ENCODE results near the gene XYLT1.

DNA sequence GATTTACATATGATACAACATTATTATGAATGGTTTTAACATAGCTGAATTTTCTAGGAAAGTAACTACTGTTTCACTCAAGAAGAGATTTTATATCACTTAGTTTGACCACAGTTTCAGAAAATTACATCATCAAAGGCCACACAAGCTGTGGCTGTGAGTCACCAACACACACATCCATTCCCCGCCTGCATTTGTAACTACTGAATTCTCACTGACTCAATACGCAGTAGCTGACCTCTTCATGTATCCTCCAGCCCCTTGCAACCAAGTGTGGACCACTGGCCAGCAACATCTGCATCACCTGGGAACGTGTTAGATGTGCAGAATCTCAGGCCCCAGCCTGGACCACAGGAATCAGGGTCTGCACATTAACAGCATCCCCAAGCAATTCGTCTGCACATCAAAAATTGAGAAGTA is 197.6 kb downstream of the XYLT1 start:
- TF ChIP-seq, protein P1, sequence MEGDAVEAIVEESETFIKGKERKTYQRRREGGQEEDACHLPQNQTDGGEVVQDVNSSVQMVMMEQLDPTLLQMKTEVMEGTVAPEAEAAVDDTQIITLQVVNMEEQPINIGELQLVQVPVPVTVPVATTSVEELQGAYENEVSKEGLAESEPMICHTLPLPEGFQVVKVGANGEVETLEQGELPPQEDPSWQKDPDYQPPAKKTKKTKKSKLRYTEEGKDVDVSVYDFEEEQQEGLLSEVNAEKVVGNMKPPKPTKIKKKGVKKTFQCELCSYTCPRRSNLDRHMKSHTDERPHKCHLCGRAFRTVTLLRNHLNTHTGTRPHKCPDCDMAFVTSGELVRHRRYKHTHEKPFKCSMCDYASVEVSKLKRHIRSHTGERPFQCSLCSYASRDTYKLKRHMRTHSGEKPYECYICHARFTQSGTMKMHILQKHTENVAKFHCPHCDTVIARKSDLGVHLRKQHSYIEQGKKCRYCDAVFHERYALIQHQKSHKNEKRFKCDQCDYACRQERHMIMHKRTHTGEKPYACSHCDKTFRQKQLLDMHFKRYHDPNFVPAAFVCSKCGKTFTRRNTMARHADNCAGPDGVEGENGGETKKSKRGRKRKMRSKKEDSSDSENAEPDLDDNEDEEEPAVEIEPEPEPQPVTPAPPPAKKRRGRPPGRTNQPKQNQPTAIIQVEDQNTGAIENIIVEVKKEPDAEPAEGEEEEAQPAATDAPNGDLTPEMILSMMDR (IDR thresholded peaks at IDR 0.05; ENCODE audit: poor library complexity, severe bottlenecking), result no peak
- TF ChIP-seq POLR2AphosphoS5 (IDR thresholded peaks at IDR 0.05) (no peak), EZH2 (IDR thresholded peaks at IDR 0.05; ENCODE audit: borderline replicate concordance, insufficient read depth, low read length, poor library complexity, severe bottlenecking) (no peak), EP300 (conservative IDR thresholded peaks at IDR 0.05; ENCODE audit: poor library complexity, severe bottlenecking) (no peak), MXI1 (conservative IDR thresholded peaks at IDR 0.05; ENCODE audit: poor library complexity, severe bottlenecking) (no peak), TAF1 (IDR thresholded peaks at IDR 0.05; ENCODE audit: low read depth) (no peak), RAD21 (conservative IDR thresholded peaks at IDR 0.05) (no peak), SMC3 (conservative IDR thresholded peaks at IDR 0.05; ENCODE audit: poor library complexity) (no peak)
- TF ChIP-seq, protein P2, sequence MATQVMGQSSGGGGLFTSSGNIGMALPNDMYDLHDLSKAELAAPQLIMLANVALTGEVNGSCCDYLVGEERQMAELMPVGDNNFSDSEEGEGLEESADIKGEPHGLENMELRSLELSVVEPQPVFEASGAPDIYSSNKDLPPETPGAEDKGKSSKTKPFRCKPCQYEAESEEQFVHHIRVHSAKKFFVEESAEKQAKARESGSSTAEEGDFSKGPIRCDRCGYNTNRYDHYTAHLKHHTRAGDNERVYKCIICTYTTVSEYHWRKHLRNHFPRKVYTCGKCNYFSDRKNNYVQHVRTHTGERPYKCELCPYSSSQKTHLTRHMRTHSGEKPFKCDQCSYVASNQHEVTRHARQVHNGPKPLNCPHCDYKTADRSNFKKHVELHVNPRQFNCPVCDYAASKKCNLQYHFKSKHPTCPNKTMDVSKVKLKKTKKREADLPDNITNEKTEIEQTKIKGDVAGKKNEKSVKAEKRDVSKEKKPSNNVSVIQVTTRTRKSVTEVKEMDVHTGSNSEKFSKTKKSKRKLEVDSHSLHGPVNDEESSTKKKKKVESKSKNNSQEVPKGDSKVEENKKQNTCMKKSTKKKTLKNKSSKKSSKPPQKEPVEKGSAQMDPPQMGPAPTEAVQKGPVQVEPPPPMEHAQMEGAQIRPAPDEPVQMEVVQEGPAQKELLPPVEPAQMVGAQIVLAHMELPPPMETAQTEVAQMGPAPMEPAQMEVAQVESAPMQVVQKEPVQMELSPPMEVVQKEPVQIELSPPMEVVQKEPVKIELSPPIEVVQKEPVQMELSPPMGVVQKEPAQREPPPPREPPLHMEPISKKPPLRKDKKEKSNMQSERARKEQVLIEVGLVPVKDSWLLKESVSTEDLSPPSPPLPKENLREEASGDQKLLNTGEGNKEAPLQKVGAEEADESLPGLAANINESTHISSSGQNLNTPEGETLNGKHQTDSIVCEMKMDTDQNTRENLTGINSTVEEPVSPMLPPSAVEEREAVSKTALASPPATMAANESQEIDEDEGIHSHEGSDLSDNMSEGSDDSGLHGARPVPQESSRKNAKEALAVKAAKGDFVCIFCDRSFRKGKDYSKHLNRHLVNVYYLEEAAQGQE (IDR thresholded peaks at IDR 0.05; ENCODE audit: borderline replicate concordance), result no peak
